Measurements from ENCODE around the gene NRXN3.

DNA sequence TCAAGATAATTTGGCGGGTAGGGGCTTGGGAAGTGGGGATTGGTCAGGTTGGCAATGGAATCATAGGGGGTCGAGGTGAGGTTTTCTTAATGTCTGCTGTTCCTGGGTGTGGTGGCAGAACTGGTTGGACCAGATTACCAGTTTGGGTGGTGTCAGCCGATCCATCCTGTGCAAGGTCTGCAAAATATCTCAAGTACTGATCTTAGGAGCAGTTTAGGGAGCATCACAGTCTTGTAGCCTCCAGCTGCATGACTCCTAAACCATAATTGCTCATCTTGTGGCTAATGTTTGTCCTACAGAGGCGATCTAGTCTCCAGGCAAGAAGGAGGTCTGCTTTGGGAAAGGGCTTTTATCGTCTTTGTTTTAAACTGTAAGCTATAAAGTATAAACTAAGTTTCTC lies 1172.8 kb downstream of the NRXN3 start:
- TF ChIP-seq POLR2AphosphoS5 (IDR thresholded peaks at IDR 0.05; ENCODE audit: low read depth, low read length) (no peak), FOSL1 (IDR thresholded peaks at IDR 0.05; ENCODE audit: low read depth) (no peak)

Measured in HCT116 (cell line).